Neuron (in vitro differentiated cells): ENCODE measurements around the gene MS4A18.
"Not testable (repeated sequence)": the region's sequence is repeated elsewhere in the genome, so short reads cannot be mapped to it uniquely, and the experiment has no call there.

Source experiments
- H2AFZ ChIP-seq: one replicate; pipeline ENCODE4 v1.6.1; 2013; ENCODE audit warnings: low read depth, mild to moderate bottlenecking, inconsistent platforms, low read length, moderate library complexity
- H3K27me3 ChIP-seq: one replicate; pipeline ENCODE4 v1.6.1; 2013; ENCODE audit warnings: low read length; ENCODE audit not compliant: insufficient read depth
- H3K36me3 ChIP-seq: one replicate; pipeline ENCODE4 v1.6.1; 2013; ENCODE audit warnings: low read length; ENCODE audit not compliant: insufficient read depth
- H3K4me1 ChIP-seq: one replicate; pipeline ENCODE4 v1.6.1; 2013; ENCODE audit warnings: low read length; ENCODE audit not compliant: insufficient read depth
- H3K4me3 ChIP-seq: 2 replicates; pipeline ENCODE4 v1.5.1; 2013; ENCODE audit warnings: mild to moderate bottlenecking, low read length, moderate library complexity
- H3K9me3 ChIP-seq: one replicate; pipeline ENCODE4 v1.6.1; 2013; ENCODE audit warnings: low read length

The MS4A18 gene

DNA sequence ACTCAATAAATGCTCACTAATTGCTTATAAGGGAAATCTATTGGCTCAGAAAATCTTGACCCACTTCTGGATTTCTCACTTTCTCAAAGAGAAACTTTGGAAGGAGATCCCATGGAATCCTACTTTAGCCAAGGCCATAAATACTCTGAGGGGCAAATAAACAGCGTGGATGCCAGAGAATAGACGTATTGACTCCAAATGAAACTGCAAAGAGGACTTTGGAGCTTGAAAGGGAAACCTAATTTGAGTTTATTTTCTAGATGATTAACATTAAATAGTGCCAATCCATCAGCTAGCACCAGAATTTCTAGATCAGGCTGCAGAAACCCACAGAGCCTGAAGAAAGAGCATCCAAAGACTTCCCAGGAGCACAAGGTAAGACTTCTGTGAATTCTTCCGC lies at the start of gene MS4A18:
Gene MS4A18 (plus strand): TSS at position 301 of the 400 bp plus-strand sequence.
- no peaks in the 10 kb centered on the region for H3K27me3 ChIP-seq
- H3K4me1 ChIP-seq = no peaks in the 10 kb centered on the region
- H3K9me3 ChIP-seq = no peaks in the 10 kb centered on the region
- no peak within 1 kb of the TSS for H3K4me3 ChIP-seq
- no peak within 1 kb of the TSS for H2AFZ ChIP-seq
- H3K36me3 ChIP-seq = no peaks in the 10 kb centered on the region

DNA sequence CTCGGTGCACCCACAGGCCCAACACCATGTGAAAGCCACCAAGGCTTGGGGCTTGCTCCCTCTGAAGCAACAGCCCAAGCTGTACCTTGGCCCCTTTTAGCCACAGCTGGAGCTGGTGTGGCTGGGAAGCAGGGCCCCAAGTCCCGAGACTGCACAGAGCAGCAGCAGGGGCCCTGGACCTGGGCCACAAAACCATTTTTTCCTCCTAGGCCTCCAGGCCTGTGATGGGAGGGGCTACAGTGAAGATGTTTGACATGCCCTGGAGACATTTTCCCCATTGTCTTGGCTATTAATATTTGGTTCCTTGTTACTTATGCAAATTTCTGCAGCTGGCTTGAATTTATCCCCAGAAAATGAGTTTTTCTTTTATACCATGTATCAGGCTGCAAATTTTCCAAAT lies 46.3 kb upstream of the MS4A18 start:
- not testable (repeated sequence) for H3K9me3 ChIP-seq, H2AFZ ChIP-seq, H3K36me3 ChIP-seq, H3K4me1 ChIP-seq, H3K4me3 ChIP-seq, H3K27me3 ChIP-seq

DNA sequence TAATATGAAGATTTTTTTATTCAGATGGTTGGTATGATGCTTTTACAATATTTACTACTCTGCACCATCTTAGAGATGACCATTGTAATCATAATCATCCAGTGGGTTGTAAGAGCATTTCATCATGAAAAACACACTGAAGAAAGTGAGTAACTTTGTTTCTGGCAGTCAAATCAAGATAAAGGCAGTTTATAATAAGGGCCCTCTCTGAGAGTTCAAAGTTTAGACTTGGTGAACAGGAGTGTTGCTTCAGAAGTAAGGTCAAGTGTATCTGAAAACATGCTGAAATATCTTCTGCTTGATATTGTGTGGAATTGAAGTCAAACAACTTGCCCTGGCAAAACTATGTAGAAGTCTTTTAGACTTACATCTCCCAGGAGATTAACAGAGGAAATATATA lies 44.6 kb upstream of the MS4A18 start:
- Histone ChIP-seq H3K36me3 (no peaks in the 10 kb centered on the region), H3K9me3 (no peaks in the 10 kb centered on the region), H3K27me3 (no peaks in the 10 kb centered on the region), H2AFZ (no peak overlapping the region), H3K4me1 (no peaks in the 10 kb centered on the region), H3K4me3 (no peak overlapping the region)

DNA sequence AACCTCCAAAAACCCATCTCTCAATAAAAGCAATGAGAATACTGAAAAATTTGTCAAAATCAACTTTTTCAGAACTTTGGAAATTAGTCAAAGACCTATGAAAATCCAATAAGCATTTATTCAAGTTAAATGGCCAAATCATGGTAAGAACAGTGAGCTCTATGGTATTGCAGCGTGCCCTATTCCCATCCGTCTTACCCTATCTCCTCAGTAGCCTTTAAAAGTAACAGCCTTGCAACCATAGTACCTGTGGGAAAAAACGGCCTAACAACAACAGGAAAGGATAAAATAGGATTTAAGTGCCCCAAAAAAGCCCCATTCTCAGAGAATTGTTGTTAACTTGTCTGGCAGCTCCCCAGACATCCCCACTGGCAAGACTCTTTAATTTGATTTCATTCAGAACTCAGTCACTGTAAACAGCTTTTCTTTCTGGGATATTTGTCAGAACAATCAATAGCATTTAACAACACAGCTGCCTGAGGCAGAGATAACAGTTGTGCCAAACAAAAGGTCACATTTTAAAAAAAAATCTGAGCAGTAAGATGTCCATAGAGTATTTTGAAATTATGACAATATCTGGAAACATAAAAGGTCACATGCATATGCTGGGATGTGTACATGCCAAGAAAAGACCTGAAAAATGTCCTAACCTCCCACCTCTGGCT lies 43.9 kb upstream of the MS4A18 start:
- no peaks in the 10 kb centered on the region for H3K9me3 ChIP-seq
- H2AFZ ChIP-seq = no peak overlapping the region
- H3K36me3 ChIP-seq = no peaks in the 10 kb centered on the region
- H3K4me3 ChIP-seq = no peak overlapping the region
- no peaks in the 10 kb centered on the region for H3K4me1 ChIP-seq
- H3K27me3 ChIP-seq = no peaks in the 10 kb centered on the region

DNA sequence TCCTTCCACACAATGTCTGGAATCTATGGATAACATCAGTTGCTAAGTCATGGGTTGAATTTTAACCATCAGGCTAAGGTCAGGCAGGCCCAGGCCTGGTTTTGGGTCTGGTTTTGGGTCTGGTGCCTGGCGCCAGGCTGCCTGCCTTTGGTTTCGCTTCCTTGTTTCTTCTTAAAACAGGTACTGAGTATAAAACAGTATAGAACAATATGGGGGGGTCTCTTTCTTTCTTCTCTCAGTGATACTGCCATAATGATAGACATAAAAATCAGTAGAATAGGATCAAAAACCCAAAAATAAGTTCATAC lies 40.0 kb upstream of the MS4A18 start:
- H3K4me1 ChIP-seq, H3K27me3 ChIP-seq, H3K4me3 ChIP-seq, H3K36me3 ChIP-seq, H2AFZ ChIP-seq, H3K9me3 ChIP-seq: not testable (repeated sequence)

DNA sequence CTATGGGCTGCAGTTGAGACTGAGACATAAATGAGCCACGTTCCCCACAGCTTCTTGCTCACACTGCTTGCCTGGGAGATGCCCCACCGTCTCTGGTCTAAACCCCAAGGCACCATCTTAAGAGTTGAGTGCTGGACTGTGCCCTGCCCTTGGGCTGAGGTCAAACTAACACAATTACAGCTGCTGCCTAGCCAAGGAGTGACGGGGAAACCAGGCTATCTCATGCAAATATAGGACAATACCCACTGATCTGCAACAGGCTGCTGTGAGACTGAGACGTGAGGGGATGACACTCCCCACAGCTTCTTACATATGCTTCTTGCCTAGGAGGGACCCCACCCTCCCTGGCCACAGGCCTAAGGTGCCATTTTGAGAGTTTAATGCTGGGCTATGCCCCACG lies 32.9 kb upstream of the MS4A18 start:
- Histone ChIP-seq H3K4me3 (no peak overlapping the region), H3K9me3 (no peaks in the 10 kb centered on the region), H3K27me3 (peaks cover 2% of the 10 kb centered on the region), H2AFZ (no peak overlapping the region), H3K4me1 (no peaks in the 10 kb centered on the region), H3K36me3 (no peaks in the 10 kb centered on the region)

DNA sequence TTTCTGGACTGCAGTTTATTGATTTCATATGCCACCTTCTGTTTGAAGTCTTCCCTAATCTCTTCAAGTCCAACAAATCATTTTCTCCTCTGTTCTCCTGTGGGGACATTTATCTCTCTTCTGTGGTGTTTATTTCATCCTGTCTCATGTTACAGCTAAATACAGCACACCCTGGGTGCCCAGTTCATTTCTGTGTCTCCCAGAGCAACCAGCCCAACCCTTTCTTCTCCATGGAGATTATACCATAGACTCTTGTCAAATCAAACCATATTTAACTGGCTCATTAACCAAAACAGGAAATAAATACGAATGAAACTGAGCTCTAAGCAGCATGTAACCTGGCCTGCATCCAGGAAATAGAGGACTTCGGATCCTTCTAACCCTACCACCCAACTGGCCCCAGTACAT lies 25.2 kb upstream of the MS4A18 start, which contains the start of gene MS4A8:
Gene MS4A8 (plus strand): TSS at position 329 of the 408 bp plus-strand sequence. CDS start 1,249 bp downstream, outside the sequence.
- no peaks in the 10 kb centered on the region for H3K4me1 ChIP-seq
- no peaks in the 10 kb centered on the region for H3K27me3 ChIP-seq
- H3K36me3 ChIP-seq = no peaks in the 10 kb centered on the region
- no peaks in the 10 kb centered on the region for H3K9me3 ChIP-seq
- H3K4me3 ChIP-seq = no peak within 1 kb of the TSS
- no peak within 1 kb of the TSS for H2AFZ ChIP-seq

DNA sequence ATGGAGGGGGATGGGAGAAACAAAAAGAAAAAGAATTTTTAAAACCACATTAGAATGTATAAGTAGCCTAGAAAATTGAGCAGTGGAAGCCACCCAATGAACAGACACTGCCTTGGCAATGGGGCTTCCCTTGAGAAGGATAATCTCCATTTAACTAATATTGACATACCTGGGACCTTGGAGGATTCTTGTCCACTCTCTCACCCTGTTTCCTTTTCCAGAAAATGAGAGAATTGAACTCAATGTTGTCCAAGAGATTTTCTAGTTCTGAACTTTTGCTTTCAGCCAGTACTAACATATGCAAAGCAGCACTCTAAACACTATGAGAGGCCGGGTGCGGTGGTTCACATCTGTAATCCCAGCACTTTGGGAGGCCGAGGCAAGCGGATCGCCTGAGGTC lies 24.6 kb upstream of the MS4A18 start:
- H3K27me3 ChIP-seq = no peaks in the 10 kb centered on the region
- no peaks in the 10 kb centered on the region for H3K36me3 ChIP-seq
- no peak overlapping the region for H3K4me3 ChIP-seq
- H2AFZ ChIP-seq = no peak overlapping the region
- no peaks in the 10 kb centered on the region for H3K9me3 ChIP-seq
- H3K4me1 ChIP-seq = no peaks in the 10 kb centered on the region

DNA sequence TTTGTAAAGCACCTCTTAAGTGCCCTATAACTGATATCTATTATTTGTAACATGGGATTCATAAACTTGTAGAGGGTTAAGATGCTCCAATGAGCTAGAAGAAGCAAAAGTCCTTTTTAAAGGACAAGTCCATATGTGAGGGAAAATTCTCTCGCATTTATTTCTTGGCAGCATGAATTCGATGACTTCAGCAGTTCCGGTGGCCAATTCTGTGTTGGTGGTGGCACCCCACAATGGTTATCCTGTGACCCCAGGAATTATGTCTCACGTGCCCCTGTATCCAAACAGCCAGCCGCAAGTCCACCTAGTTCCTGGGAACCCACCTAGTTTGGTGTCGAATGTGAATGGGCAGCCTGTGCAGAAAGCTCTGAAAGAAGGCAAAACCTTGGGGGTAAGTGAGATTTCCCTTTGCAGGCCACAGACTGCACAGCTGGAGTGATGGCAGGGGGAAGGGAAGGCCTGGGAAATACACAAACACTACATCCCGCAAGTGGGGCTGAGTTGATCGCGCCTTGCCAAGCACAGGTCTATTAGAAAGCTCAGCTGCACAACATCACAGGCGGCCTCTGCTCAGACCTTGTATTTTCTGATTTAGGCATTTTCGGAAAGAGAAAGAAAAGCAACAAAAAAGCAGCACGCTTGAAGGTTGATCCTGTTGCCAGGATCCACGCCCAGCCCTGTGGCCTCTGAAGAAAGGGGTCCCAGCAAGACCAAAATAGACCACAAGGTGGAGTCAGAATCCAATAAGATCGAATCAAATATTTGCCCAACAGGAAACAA lies 23.6 kb upstream of the MS4A18 start:
- no peak overlapping the region for H2AFZ ChIP-seq
- no peaks in the 10 kb centered on the region for H3K4me1 ChIP-seq

DNA sequence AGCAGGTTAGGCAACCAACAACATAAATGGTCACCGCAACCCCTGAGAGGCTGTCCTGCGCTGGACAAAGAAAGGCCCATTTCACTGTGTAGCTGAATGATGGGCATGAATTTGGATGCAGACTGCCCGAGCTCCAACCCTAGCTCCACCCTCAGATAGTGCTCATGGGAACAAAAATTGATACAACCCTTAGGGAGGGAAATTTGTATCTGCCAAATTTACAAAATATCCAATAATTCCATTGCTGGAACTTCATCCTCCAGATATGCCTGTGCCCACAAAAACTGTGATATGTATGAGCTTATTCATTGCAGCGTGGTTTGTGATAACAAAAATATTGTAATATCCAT lies 23.1 kb upstream of the MS4A18 start:
- H3K9me3 ChIP-seq = no peaks in the 10 kb centered on the region
- H3K36me3 ChIP-seq = no peaks in the 10 kb centered on the region
- H3K4me1 ChIP-seq = no peaks in the 10 kb centered on the region
- no peaks in the 10 kb centered on the region for H3K27me3 ChIP-seq
- H2AFZ ChIP-seq = no peak overlapping the region
- no peak overlapping the region for H3K4me3 ChIP-seq

More for the DNA sequence above, 23.6 kb upstream of the MS4A18 start:
- Histone ChIP-seq H3K4me3 (no peak overlapping the region), H3K9me3 (no peaks in the 10 kb centered on the region), H3K27me3 (no peaks in the 10 kb centered on the region), H3K36me3 (no peaks in the 10 kb centered on the region)

DNA sequence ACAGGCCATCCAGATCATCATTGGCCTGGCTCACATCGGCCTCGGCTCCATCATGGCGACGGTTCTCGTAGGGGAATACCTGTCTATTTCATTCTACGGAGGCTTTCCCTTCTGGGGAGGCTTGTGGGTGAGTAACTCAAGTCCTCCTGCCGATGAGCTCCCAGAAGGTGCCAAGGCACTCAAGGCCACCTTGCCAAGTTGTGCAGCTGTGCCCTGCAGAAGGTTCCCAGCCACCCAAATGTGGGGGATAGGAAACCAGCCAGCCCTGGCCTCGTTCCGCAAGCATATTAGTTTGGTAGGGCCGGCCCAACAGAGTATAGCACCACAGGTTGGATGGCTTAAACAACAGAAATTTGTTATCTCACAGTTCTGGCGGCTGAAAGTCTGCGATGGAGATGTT lies 21.1 kb upstream of the MS4A18 start:
- no peaks in the 10 kb centered on the region for H3K9me3 ChIP-seq
- H3K4me1 ChIP-seq = no peaks in the 10 kb centered on the region
- H3K27me3 ChIP-seq = no peaks in the 10 kb centered on the region
- H2AFZ ChIP-seq = no peak overlapping the region
- H3K4me3 ChIP-seq = no peak overlapping the region
- H3K36me3 ChIP-seq = no peaks in the 10 kb centered on the region

DNA sequence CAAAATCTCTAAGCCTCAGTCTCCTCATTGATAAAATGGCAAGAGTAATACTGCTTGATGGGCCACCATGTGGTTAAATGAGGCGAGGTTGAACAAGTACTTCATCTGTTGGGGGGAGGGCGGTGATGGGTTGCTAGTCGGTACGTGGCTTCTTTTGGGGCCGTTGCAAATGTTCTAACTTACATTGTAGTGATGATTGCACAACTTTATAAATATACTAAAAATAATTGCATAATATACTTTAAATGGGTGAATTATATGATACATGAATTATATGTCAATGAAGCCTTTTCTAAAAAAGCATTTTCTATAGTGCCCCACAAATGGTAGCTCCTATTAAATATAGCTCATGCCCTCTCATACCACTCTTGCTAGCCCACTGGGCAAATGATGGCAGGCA lies 18.6 kb upstream of the MS4A18 start:
- Histone ChIP-seq H3K4me1 (no peaks in the 10 kb centered on the region), H3K36me3 (no peaks in the 10 kb centered on the region), H3K9me3 (no peaks in the 10 kb centered on the region), H3K27me3 (no peaks in the 10 kb centered on the region), H2AFZ (no peak overlapping the region), H3K4me3 (no peak overlapping the region)

DNA sequence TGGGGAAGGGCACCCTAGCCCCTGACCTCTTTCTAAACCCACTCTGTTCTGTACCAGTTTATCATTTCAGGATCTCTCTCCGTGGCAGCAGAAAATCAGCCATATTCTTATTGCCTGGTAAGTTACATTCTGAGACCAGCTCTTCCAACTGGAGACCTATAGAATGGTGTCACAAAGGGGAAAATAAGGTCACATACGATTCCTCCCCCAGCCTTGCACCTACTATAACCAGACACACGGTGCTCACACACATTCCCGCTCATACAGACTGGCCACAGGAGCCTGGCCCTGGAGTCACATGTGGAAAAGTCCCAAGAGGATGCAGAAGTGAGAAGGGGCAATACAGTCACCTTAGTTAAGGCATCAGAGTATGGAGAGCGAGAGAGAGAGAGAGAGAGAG lies 17.6 kb upstream of the MS4A18 start:
- Histone ChIP-seq H3K4me1 (no peaks in the 10 kb centered on the region), H3K9me3 (no peaks in the 10 kb centered on the region), H3K4me3 (no peak overlapping the region), H3K27me3 (no peaks in the 10 kb centered on the region), H3K36me3 (no peaks in the 10 kb centered on the region), H2AFZ (no peak overlapping the region)

DNA sequence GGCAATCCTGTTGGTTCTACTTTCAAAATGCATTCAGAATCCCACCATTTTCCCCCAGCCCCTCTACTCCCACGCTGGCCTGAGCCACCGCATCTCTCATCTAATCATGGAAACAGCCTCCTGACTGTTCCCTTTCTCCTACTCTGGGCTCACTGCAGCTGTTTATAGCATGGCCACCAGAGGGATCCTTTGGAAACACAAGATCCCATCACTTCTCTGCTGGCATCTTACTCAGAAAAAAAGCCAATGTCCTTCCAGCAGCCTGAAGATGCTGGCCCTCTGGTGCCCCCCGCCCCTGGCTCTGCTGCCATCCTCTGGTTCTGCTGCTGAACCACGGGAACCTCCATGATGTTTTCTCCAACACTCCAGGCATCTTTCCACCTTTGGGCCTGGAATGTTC lies 14.0 kb upstream of the MS4A18 start:
- H2AFZ ChIP-seq = no peak overlapping the region
- no peaks in the 10 kb centered on the region for H3K4me1 ChIP-seq
- no peak overlapping the region for H3K4me3 ChIP-seq
- no peaks in the 10 kb centered on the region for H3K27me3 ChIP-seq
- H3K36me3 ChIP-seq = no peaks in the 10 kb centered on the region
- no peaks in the 10 kb centered on the region for H3K9me3 ChIP-seq
